GM21528 (cell line): ENCODE results near the gene KDM4C.

Experiments used
- ATAC-seq: cut with Tn5 transposase; IDR thresholded peaks from one replicate; pipeline ENCODE4 v1.9.1; 2021; ENCODE audit warnings: mild to moderate bottlenecking, moderate library complexity; ENCODE audit not compliant: unreplicated experiment, low FRiP score

Gene KDM4C

DNA sequence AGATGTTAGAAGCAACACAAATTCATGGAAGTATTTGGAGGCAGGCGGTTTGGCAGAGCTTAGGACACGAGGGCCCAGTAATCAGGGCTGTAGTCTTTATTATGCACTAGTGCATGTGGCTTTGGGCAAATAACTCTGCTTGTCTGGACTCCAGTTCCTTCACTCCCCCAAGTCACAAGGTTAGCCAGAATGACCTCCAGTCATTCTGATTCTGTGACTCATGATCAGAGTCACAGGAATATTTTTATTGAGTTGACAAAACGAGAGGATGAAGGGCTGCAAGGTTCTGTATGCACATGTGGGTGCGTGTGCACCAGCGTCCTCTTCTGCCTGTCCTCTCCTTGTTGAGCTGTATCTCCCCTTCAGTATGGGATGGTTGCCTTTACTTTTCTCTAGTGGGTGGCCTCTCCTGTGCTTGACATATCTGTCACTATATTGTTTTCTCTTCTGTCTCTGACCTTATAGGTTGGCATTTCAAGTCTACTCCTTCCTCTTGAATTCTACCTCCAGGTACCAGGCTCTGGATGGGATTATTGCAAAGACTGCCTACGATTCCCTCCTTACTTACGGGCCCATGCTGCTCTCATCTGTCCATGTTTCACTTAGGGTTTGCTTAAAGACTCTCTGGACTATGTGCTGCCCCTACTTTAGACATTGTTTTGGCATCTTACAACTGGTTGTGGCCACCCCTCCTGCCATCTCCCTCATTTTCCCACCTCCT lies 94.6 kb downstream of the KDM4C start:
- ATAC-seq, result no peak

DNA sequence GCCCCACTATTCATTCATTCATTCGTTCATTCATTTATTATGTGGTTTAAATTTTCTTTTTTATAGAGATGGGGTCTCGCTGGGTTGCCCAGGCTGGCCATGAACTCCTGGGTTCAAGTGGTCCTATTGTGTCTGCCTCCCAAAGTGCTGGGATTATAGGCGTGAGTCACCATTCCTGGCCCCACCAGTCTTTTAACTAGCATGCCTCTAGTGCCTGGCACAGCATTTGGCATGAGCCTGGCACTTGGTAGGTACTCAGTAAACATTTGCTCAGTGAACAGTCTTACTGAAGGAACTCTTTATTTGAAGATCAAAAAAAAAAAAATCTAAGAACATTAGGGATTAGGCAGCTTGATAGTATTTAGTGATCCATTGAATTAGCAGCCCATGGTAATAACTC lies 98.1 kb downstream of the KDM4C start:
- no peak for ATAC-seq

DNA sequence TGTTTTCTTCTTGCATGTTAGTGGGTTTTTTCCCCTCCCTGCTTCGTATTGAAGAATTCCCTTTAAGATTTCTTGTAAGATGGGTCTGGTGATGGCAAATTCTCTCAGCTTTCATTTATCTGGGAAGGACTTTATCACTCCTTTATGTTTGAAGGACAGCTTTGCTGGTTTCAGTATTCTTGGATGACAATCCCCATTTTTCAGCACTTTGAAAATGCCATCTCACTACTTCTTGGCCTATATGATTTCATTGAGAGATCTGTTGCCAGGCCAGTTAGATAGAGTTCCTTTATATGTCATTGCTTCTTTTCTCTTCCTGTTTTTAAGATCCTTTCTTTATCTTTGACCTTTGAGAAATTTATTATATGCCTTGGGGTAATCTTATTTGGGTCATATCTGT lies 106.3 kb downstream of the KDM4C start:
- no peak for ATAC-seq

DNA sequence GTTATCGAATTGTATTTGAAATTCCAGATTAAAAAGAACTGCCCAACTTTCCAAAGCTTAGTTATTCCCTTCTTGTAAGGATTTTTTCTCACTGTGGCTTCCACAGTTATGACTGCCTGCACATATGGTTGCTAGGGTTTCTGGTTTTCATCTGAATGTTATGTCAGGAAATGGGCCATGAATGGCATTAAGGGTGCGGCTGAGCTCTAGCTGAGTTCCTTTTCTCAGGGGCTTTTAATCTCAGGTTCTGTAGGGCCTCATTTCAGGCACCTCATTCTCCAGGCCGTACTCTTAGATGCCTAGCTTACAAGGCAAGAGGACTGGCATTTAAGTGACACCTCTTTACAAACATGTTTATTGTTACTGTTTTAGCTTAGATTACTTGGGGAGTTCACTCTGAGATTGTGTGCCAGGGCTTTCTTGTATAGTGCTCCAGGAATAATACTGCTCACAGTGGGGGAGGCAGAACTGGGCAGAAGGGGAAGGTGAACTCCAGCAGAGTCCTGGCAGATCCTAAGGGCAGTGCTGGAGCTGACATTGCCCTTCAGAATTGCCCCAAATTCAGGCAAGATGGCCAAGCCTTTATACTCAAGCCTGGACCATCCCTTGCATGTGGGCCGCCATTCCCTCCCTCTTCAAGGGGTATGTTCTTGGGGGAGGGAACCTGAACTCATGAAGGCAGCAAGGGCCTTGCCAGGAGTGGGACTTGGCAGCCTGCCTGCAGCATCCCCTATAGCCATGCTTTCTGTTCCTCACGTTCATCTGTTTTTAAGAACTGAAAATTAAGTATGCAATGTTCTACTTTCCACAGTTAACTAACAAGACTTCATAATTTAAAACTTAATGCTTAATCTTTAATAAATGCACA lies 111.5 kb downstream of the KDM4C start:
- no peak for ATAC-seq

DNA sequence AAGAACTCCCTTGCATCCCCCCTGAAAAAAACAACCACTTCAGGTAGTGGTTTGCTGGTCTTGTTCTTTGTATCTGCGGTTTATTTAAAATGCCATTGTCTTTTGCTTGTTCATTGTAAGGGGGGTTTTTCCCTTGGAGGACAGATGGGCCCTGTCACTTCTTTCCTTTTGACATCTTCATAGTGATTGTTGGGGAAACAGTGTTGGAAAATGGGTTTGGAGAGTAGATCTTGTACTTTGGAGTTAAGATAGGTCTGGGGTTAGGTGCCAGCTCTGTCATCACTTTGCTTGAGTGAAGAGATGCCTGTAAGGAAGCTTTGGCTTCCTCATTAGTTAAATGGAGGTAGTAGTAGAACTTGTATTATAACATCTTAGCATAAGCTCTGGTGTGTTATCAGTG lies 112.4 kb downstream of the KDM4C start:
- ATAC-seq, result no peak

DNA sequence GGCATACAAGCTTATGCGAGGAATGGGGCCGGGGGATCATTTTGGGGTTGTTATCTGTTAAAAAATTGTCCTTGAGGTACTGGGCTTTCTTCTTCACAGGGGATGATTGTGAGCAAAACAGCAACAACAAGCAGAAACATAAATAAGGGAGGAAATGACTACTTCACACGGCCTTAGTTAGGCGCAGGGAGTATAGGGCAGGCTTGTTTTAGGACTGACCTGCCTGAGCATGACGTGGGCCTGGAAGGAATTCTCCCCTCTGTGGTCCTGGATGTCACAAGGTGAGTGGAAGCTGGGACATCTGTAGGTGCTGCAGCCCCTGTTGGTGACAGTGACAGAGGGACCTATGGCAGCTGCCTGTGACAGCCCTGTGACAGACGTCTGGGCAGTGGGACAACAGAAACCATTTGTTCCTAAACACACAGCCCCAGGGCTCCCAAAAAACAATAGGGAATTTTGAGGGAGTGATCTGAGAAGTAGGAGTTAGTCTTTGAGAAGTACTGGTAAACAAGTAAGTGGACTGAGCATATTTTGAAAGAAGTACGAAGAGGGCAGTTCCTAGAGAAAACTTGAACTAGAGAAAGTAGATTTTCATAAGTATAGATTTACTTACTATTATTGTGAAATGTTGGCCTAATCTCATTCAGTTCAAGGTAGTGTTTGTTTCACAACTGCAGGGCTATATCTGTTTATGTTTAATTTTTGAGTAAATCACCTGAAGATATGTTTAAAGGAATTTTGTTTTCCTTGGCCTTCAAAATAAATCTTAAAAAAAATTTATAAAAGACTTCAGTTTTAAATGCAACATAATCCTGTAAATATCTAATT lies 113.1 kb downstream of the KDM4C start:
- ATAC-seq, result no peak

DNA sequence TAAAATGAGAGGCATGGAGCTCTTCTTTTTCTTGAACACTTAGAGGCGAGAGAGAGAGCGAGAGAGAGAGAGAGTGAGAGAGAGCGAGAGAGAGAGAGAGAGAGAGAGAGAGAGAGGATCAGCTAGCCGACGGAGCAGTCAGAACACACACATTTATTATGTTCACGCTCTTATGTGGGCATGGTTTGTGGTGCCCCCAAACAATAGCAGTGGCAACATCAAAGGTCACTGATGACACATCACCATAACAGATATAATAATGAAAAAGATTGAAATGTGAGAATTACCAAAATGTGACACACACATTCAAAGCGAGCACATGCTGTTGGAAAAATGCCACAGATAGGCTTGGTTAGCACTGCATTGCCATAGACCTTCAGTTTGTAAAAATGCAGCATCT lies 116.1 kb downstream of the KDM4C start:
- ATAC-seq, result no peak

DNA sequence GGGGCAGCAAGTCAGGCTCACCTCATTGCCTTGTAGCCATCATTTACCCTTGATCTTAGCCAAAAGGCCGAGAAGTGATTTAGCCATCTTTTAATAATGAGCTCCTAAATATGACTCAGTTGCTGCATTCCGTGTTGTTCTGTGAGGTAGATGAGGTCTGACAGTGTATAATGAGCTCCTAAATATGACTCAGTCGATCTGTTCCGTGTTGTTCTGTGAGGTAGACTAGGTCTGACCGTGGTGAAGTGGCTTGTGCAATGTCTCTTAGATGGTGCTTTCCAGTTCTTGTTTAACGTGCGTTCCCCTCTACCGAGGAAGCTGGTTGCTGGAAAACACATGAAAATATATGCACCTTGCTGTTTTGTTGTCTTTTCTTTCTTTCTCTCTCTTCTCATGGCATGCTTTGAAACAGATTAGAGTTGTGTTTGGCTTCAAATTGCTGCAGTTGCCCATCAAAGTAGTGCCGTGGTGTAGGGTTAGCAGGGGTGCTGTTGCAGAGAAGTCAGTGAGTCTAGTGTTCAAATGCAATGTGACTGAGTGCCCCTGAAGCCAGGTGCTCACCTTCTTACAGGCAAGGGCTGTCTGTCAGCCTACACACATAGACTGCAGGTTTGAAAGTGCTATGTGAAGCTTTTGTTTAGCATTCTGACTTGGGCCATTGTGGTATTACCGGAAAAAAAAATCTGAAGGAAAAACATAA lies 118.6 kb downstream of the KDM4C start:
- no peak for ATAC-seq

DNA sequence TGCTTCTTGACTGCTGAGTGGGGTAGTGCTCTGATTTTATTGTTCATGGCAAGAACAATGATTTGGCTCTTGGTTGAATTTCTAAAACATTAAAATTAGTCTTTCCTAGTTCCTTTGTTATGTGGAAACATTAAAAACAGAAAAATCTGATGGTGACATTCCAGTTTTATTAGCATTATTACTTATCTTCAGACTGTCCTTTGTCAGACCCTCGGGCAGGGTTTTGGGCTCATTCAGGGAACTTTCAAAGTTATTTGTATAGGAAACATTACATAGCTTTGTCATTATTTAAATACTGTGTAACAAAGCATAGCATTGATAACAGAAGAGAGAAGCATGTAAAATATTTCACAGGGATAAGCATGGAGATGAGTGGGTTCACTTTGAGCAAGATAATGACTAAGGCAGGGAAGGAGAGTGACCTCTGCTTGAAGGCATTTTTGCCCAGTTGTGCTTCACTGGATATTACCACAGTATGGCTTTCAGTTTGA lies 119.9 kb downstream of the KDM4C start:
- ATAC-seq, result no peak

DNA sequence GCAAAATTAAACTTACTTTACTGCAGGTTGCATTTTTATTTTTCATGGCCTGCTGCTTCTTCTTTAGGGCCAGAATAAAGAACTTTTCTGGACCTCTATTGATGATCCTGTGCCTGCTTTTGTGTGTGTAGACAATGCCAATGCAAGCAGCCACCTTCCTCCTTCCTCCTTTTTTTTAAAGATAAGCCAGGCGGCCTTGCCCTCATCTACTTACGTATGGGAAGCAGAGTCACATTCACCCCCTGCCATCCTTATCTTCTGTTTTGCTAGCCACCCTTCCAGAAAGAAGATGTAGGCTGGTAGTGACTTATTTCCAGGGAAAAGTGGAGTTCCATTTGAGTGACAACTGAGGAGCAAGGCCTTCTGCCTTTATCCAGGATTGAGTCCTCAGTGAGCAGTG lies 122.9 kb downstream of the KDM4C start:
- no peak for ATAC-seq

DNA sequence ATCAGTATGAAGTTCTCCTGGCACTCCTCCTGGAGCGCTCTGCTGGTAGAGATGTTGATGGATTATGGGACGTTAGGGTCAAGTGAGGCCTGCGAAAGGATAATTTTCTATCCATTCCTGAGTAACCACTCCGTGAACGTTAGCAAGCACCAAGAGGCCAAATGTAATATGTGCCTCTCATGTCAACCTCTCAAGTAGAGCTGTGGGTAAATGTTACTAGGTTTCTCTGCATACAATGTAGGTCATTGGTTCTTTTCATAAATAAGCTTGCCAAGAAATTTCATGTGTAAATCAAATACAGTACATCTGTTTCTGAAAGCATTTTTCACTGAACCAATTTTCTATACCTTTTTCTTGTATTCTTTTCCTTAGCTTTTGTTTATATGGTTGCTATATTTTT lies 126.3 kb downstream of the KDM4C start:
- no peak for ATAC-seq

DNA sequence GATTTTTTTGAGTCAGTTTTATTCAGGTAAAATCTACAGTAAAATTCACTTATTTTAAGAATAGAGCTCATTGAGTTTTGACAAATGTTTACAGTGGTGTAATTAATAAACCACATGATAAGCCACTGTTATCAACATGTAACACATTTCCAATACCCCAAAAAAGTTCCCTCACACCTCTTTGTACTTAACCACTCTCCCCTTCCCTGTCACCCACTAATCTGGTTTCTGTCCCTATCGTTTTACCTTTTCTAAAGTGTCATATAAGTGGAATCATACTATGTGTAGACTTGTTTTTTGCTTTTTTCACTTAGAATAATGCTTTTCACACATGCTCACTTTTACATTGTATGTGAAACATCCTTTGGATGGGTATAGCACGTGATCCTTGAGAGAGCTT lies 127.2 kb downstream of the KDM4C start:
- ATAC-seq, result no peak

DNA sequence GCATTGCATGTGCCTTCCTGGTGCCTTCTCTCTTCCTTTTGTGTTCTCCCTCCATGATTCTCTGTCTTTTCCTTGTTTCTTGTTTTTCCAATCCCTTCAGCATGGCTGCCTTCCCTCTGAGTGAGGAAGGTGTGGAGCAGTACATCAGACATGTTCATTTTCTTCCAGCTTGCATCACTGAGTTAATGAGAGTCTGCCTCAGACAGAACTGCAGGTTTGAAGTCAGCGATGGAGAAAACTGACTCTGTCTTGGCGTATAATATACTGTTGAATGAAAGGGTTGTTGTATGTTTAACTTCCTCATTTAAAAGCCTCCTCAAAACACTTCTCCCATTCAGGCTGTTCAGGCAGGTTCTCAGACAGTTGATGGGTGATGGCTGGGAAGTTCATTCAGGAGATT lies 129.3 kb downstream of the KDM4C start:
- no peak for ATAC-seq

DNA sequence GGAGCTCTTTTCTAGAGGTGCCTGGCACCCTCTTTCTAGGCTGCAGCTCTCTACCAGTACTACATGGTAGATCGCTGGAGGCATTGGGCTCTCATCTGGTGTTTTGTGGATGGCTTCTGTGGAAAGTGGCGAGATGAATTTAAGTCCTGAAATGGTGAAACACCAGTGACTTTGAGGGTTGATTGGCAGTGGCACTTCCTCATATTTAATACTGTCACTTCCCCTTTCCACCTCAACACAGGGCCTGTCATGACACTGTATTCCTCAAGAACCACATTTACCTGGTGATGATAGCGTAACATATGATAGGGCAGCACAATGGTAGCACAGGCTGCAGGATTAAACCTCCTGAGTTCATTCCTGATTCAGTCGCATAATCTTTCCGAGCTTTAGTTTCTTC lies 132.1 kb downstream of the KDM4C start:
- ATAC-seq, result no peak

DNA sequence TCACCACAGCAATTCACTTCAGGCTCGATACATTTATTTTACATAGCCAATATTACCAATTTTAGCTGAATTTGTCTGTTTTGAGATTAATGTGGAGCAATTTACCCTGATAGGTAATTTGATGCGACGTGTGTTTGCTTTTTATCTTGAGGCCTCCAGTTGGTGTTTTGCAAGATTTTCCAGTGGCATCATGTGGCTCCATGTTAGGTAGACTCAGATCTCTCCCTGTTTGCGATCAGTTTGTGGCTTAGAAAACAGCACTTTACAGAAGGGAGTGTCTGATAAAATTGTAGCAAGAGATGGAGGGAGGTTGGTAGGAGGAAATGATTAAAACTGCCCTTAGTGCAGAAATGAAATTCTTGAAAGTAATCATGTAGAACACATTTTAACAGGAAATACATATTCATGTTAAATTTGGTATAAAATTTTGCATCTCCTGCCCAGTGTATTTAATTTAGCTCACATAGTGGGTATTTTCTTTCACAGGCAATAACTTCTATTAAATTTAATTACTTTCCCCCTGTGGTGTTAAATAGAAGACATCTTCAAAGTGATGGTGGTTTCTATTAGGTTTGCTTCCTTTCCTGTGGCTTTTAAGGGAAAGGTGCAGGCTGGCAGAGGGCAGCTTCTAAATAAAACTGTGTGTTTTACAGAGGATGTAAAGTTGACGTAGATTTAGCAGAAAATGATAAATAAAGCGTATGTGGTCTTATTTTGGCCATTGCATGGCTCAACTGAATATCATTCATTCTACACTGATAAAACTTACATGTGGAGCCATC lies 135.8 kb downstream of the KDM4C start:
- peak; percentile 42 for ATAC-seq

DNA sequence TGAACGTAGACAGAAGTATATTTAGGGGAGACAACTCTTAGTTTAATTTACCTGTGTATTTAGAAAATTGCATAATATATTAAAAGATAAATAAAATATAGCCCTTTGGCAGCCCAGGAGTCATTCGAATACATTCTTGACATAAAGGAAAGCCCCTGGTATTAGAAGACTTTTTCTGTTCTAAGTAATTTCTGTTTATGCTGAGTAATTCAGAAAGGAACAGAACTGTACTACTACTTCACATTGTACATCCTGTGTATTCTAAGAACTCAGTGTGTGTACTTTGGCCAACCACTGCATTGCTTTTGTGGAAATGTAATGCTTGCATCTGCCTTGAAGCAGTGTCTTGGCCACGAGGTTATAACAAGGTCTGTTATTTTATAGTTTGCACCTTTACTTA lies 136.4 kb downstream of the KDM4C start:
- ATAC-seq, result peak; percentile 91

DNA sequence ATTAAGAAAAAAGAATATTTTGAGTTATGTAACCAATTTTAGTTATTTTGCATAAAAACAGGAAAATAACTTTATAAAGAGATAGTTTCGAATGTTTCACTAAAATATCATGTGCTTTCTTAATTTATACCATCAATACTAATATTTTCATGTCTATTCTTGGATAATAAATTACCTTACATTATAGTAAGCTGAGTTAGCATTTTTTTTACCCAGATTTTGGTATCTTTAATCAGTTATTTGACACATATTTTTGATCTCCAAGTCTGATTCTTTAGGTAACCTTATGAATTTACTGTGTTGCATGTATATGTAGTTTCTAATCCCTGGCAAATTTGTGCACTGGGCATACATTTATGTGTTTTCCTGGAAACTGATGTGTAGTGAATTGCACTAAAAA lies 138.0 kb downstream of the KDM4C start:
- ATAC-seq, result no peak

DNA sequence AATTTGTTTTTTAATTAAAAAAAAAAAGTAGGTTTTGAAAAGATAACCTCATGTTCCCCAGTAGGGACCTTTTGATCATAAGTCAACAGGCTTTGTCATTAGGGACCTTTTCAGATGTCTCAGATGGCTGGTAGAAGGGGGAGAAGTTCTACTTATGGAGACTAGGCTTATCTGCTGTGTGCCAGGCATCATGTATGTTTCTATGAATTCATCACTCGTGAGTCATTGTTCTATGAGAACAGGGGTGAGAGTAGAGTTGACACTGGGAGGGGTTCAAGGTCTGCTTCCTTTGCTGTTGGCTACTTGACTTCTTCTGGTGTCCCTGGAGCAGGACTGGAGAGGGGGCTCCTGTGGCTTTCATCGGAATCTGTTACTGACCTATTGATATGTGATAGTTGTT lies 138.8 kb downstream of the KDM4C start:
- ATAC-seq, result no peak

DNA sequence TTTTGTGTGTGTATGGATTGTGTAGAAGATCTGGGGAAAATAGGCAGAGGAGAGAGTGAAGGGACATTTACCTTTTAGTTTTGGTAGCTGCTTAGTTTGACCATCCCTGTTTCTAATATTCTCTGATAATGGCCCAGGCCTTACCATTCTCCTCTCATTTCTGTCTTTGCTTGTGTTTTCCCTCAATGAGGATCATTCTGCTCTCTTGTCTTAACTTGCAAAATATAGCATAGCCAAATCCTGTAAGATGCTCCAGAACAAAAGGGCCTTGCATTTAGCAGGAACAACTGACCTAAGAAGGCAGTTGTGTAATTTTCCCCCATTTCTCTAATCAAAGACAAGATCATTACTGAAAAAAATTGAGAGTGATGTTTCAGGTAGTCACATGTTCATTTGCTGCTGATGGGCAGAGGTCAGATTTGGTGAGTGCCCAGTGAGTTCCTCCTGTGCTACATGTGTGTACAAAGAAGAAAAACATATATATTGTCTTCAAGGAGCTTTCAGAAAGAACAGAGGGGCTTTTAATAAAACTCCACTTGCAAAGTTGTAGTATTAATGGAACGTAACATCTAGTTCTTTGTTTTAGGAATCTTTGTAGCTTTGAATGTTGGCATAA lies 139.5 kb downstream of the KDM4C start:
- ATAC-seq, result no peak
